CD1c-positive myeloid dendritic cell (primary cell): ENCODE measurements around the gene LRRC7.
"Not testable (repeated sequence)": the region's sequence is repeated elsewhere in the genome, so short reads cannot be mapped to it uniquely, and the experiment has no call there.

Experiments
- DNase-seq: peaks from one replicate; pipeline ENCODE4 v3.0.0-alpha.2; 2016; ENCODE audit errors: extremely low spot score

LRRC7 gene

GRCh38 chr1:69878338-69878737 lies 310.6 kb downstream of the LRRC7 start:
- DNase-seq: no peak

GRCh38 chr1:69888016-69888415 lies 320.3 kb downstream of the LRRC7 start:
- DNase-seq: not testable (repeated sequence)

GRCh38 chr1:69888657-69889056 lies 320.9 kb downstream of the LRRC7 start:
- no peak for DNase-seq

GRCh38 chr1:69898403-69898947 lies 330.8 kb downstream of the LRRC7 start:
- DNase-seq: no peak

- peak; percentile 74 for DNase-seq
Measured at GRCh38 chr1:69911301-69911801, 343.6 kb downstream of the LRRC7 start.

- no peak for DNase-seq
Measured at GRCh38 chr1:69913977-69914376, 346.3 kb downstream of the LRRC7 start.

GRCh38 chr1:69914976-69915765 lies 347.4 kb downstream of the LRRC7 start:
- no peak for DNase-seq

GRCh38 chr1:69919129-69919921 lies 351.6 kb downstream of the LRRC7 start:
- DNase-seq: no peak

GRCh38 chr1:69919922-69920273 lies 352.2 kb downstream of the LRRC7 start:
- no peak for DNase-seq

GRCh38 chr1:69920426-69920825 lies 352.7 kb downstream of the LRRC7 start:
- no peak for DNase-seq

- DNase-seq: no peak
Measured at GRCh38 chr1:69921486-69921885, 353.8 kb downstream of the LRRC7 start.

- DNase-seq: not testable (repeated sequence)
Measured at GRCh38 chr1:69928234-69928633, 360.5 kb downstream of the LRRC7 start.

GRCh38 chr1:69929308-69930057 lies 361.8 kb downstream of the LRRC7 start:
- DNase-seq: no peak

- DNase-seq: no peak
Measured at GRCh38 chr1:69930396-69930795, 362.7 kb downstream of the LRRC7 start.

- DNase-seq: no peak
Measured at GRCh38 chr1:69932760-69933159, 365.0 kb downstream of the LRRC7 start.

GRCh38 chr1:69940231-69940630 lies 372.5 kb downstream of the LRRC7 start:
- DNase-seq: no peak

- no peak for DNase-seq
Measured at GRCh38 chr1:69940816-69941215, 373.1 kb downstream of the LRRC7 start.

- no peak for DNase-seq
Measured at GRCh38 chr1:69943030-69943429, 375.3 kb downstream of the LRRC7 start.

- DNase-seq: no peak
Measured at GRCh38 chr1:69946935-69947334, 379.2 kb downstream of the LRRC7 start.

- no peak for DNase-seq
Measured at GRCh38 chr1:69947837-69948236, 380.1 kb downstream of the LRRC7 start.

- DNase-seq: no peak
Measured at GRCh38 chr1:69952676-69953075, 385.0 kb downstream of the LRRC7 start.

- DNase-seq: not testable (repeated sequence)
Measured at GRCh38 chr1:69962452-69962851, 394.7 kb downstream of the LRRC7 start.
